HL-60/S4 (cell line): ENCODE measurements around the gene LMO1.

ENCODE experiments used
- in situ Hi-C: fragments of 300-500 bp; cut with MboI; formaldehyde crosslinking; loops from 2 replicates; pipeline ENCODE4 v1.14.3; 2022; ENCODE audit warnings: low sequenced_read_pairs

LMO1 gene

GRCh38 chr11:8266246-8267241, 2.9 kb upstream of the LMO1 start:
- in situ Hi-C loops = no loop called here

GRCh38 chr11:8265681-8266241, 2.1 kb upstream of the LMO1 start:
- in situ Hi-C loops = no loop called here

DNA sequence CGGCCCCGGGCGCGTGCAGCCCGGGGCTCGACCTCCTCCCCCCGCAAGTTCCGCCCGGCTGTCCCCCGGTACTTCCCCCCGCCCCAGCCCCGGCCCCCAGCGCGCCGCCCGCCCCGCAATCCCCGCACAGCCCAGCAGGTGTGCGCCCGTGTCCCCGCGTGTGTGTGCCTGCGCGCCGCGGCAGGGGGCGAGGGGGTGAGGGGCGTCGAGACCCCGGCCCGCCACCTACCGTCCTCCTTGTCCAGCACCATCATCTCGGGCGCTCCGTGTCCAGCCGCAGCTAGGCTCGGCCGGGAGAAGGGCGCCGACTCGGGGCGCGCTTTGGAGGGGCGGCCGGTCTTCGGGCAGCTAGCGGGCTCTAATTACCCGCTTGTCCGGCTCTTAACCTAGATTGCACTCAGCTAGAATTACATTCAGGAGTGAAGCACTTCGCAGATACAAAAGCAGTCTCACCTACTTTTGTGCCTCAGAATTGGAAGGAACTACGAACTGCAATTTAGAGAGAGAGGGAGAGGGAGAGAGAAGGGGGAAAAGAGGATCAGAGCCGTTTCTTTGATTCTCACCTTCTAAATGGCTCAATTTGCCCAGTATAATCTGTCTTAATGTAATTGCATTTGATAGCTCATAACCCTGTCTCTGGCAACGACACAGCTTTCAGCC, 439 bp downstream of the LMO1 start:
- in situ Hi-C loops = no loop called here

- in situ Hi-C loops = no loop called here
Measured at GRCh38 chr11:8262552-8263108, 1.0 kb downstream of the LMO1 start.

DNA sequence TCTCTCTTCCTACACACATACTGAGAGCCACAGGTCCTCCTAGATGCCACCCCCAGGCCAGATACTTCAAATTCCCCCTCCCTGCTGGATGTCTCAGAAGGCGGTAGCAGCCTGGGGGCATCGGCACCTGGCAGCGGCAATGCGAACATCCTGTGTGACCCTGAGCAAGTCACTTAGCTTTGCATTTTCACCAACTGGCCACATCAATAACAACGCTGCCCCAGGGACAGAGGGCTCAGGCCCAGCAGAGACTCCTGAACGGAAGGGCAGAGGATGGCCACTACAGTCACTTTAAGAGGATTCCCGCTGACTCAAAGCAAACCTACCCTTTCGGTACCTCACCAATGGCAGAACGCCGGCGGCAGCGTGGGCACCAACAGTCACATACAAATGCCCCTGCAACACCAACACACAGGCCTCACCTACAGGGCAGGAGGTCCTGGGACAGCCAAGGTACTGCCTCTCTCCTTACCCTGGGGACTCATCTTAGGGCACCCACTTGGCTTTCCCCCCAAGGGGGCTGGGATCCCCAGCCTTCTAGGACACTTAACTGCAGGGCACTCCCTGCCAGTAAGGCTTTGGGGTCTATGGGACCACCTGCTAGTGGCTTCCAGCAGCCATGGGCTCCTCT, 1.6 kb downstream of the LMO1 start:
- in situ Hi-C loops = no loop called here

GRCh38 chr11:8261291-8261690, 2.4 kb downstream of the LMO1 start:
- in situ Hi-C loops = no loop called here

- in situ Hi-C loops = no loop called here
Measured at GRCh38 chr11:8260202-8260966, 3.3 kb downstream of the LMO1 start.

- in situ Hi-C loops = no loop called here
Measured at GRCh38 chr11:8259306-8259959, 4.2 kb downstream of the LMO1 start.

DNA sequence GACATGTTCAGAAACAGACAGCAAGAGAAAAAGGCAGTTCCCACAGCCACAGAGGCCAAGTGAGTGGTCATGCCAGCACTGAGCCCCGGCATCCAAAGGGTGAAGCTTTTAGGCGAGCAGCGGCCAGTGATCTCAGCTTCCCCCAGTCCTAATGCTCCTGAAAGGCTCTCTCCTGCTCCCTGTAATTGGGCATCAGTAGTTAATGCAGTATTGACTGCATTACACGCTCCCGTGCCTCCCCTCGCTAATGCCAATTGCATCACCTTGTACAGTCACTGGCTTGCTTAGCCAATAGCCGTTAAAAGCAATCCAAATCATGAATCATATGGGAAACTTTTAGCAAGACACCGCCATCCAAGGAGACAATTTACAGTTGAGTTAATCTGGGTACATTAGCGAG, 4.9 kb downstream of the LMO1 start:
- in situ Hi-C loops = no loop called here

- in situ Hi-C loops = no loop called here
Measured at GRCh38 chr11:8258289-8258688, 5.4 kb downstream of the LMO1 start.

GRCh38 chr11:8257003-8257664, 6.5 kb downstream of the LMO1 start:
- in situ Hi-C loops = no loop called here

- in situ Hi-C loops = no loop called here
Measured at GRCh38 chr11:8256271-8257002, 7.2 kb downstream of the LMO1 start.

- in situ Hi-C loops = no loop called here
Measured at GRCh38 chr11:8253566-8253965, 10.1 kb downstream of the LMO1 start.

DNA sequence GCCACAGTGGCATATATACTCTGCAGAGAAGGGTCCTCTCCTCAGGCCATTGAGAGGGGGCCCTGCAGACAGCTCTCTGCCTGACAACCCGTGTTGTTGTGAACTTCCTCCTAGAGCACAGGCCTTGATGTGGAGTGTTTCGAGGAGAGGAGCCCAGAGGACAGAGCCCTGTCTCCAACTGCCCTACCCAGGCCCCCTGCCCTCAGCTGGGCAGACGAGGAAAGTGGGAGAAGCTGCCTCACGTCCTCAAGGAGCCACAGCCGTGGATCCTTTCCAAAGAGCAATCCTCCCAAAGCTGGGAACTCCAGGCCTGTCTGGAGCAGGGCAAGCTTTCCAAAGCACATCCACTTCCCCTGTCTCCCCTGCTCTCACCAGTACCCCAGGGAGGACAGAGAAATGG, 10.7 kb downstream of the LMO1 start:
- in situ Hi-C loops = no loop called here

DNA sequence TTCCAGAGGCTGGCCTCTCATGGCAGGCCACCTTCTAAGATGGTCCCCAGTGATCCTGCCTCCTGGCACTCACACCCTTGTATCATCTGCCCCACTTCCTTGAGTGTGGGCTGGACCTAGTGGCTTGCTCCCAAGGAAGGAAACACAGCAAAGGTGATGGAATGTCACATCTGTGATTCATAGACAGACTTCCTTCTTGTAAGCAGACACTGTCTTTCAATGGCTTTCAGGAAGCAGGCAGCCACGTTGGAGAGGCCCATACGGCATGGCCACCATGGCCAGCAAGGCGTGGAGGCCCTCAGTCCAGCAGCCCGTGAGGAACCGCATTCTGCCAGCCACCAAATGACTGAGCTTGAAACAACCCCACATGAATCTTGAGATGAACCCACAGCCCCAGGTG, 11.3 kb downstream of the LMO1 start:
- in situ Hi-C loops = no loop called here

DNA sequence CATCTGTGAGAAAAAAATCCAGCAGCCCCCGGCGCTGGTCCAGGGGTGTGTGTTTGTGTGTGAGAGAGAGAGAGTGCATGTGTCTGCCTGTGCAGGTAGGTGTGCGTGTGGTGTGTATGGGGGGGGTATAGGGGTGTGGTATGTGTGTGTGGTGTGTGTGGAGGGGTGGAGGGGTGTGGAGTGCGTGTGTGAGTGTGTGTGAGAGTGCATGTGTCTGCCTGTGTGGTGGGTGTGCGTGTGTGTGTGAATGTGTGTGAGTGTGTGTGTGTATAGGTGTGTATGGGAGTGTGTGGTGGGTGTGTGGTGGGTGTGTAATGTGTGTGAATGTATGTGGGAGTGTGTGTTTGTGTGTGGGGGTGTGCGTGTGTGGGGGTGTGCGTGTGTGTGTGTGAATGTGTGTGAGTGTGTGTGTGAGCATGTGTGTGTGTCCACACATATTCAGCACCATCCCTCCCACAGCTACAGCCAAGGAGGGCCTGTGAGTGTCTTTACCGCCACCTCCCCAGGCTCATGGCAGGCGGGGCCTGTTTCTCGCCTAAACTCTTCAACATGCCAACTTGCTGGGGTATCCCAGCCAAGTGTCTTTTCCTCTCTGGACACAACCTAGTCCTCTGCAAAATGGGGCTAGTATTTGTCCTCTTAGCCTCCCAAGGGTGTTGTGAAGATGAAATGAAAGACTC, 11.9 kb downstream of the LMO1 start:
- in situ Hi-C loops = no loop called here

DNA sequence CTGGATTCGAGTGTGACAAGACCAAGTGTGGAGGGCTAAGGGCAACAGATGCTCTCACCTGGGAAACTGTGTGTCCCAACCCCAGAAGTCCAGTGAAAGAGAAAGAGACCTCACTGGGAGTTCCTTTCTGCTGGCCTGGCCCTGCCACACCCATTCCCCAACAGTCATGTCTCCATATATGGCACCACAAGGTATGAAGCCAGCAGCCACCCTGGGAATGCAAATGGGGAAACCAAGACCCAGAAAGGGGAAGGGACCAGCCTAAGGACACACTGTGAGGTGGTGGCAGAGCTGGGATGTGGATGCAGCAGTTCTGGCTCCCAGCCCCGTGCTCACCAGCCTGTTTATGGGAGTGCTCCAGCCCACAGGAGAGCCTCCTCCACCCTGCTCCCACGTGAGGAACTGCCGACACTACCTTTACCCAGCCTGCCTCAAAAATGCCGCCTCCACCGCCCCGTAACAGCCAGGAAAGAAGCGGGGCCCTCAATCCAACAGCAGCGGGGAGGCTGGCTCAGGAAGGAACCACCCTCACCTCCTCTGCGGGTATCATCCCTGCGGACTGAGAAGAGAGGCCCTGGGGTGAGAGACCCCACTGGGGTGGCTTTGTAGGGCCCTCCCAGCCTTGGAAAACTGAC, 12.6 kb downstream of the LMO1 start:
- in situ Hi-C loops = no loop called here

- in situ Hi-C loops = no loop called here
Measured at GRCh38 chr11:8250434-8250833, 13.2 kb downstream of the LMO1 start.
